H1 (cell line): Measurements from ENCODE around the gene CAMSAP3. TPM values are rescaled to one million over a fixed set of nuclear protein-coding genes. Genes with fewer than 3 reads are reported as not detected.

Experiments used
- CTCF ChIA-PET: fragments of 300-600 bp; sonication (Branson Sonifier 250); formaldehyde crosslinking; loops from one replicate; lab custom pipeline; 2021; ENCODE audit not compliant: partially characterized antibody; lab: Charles Lee
- POLR2A ChIA-PET: fragments of 300-600 bp; sonication (Branson Sonifier 250); formaldehyde crosslinking; loops from one replicate; lab custom pipeline; 2021; ENCODE audit warnings: inconsistent platforms; ENCODE audit not compliant: partially characterized antibody; lab: Charles Lee
- DNase-seq, 2 experiments: peaks; one replicate each; pipeline versions ENCODE4 v3.0.0 to v3.0.0-alpha.2; 2010 to 2022; ENCODE audit warnings: low spot score in 2 of 2, low read depth in 1 of 2, mixed read lengths in 1 of 2
- FAIRE-seq: peaks from 2 replicates; lab custom pipeline; 2011; peaks lifted over from hg19 to GRCh38; lab: Jason Lieb, UNC
- H2AFZ ChIP-seq: 2 replicates; pipeline ENCODE4 v1.8.1; 2012; ENCODE audit warnings: low read length, inconsistent platforms
- H2AK5ac ChIP-seq: 2 replicates; pipeline ENCODE4 v1.6.1; 2013; ENCODE audit warnings: low read depth, low read length
- H2BK120ac ChIP-seq: replicated peaks from 2 replicates; pipeline ENCODE3; 2013; ENCODE audit warnings: low read depth, low read length, inconsistent platforms
- H2BK12ac ChIP-seq: 2 replicates; pipeline ENCODE4 v1.6.1; 2013; ENCODE audit warnings: low read depth, low read length
- H2BK15ac ChIP-seq: 2 replicates; pipeline ENCODE4 v1.6.1; 2013; ENCODE audit warnings: low read length
- H2BK20ac ChIP-seq: 2 replicates; pipeline ENCODE4 v1.6.1; 2013; ENCODE audit warnings: low read length
- H2BK5ac ChIP-seq: 2 replicates; pipeline ENCODE4 v1.6.1; 2013; ENCODE audit warnings: low read depth, low read length
- H3K14ac ChIP-seq: 2 replicates; pipeline ENCODE4 v1.6.1; 2013; ENCODE audit warnings: inconsistent platforms; ENCODE audit not compliant: insufficient read length
- H3K18ac ChIP-seq: 2 replicates; pipeline ENCODE4 v1.6.1; 2013; ENCODE audit warnings: low read length; ENCODE audit errors: extremely low read depth
- H3K23ac ChIP-seq: 2 replicates; pipeline ENCODE4 v1.6.1; 2013; ENCODE audit warnings: inconsistent platforms; ENCODE audit not compliant: insufficient read length
- H3K23me2 ChIP-seq: 2 replicates; pipeline ENCODE4 v1.6.1; 2013; ENCODE audit warnings: low read depth, low read length
- H3K27ac ChIP-seq: 2 replicates; pipeline ENCODE4 v1.6.1; 2011; ENCODE audit warnings: low read depth, low read length, inconsistent platforms
- H3K27me3 ChIP-seq, 4 experiments: replicated peaks in 1 of 4; 1 replicate in 1 of 4; 2 replicates in 3 of 4; pipeline versions ENCODE4 v1.6.1 to v1.8.1; 2011 to 2013; ENCODE audit warnings: low read length in 3 of 4, mild to moderate bottlenecking in 3 of 4, inconsistent platforms in 2 of 4, mixed read lengths in 2 of 4, moderate library complexity in 1 of 4; ENCODE audit not compliant: control insufficient read depth in 3 of 4, insufficient read depth in 3 of 4; ENCODE audit errors: extremely low read depth in 1 of 4
- H3K36me3 ChIP-seq, 4 experiments: 2 replicates each; pipeline versions ENCODE4 v1.6.1 to v1.8.1; 2011 to 2013; ENCODE audit warnings: mild to moderate bottlenecking in 4 of 4, low read length in 3 of 4, moderate library complexity in 2 of 4, control low read depth in 1 of 4, inconsistent platforms in 1 of 4; ENCODE audit not compliant: insufficient read depth in 4 of 4, control insufficient read depth in 2 of 4
- H3K4ac ChIP-seq: replicated peaks from 2 replicates; pipeline ENCODE3; 2013; ENCODE audit warnings: low read length, low read depth, mixed read lengths, inconsistent platforms; ENCODE audit not compliant: insufficient read length
- H3K4me1 ChIP-seq, 4 experiments: replicated peaks in 1 of 4; 1 replicate in 1 of 4; 2 replicates in 3 of 4; pipeline versions ENCODE4 v1.6.1 to v1.8.1; 2011 to 2013; ENCODE audit warnings: low read length in 3 of 4, inconsistent platforms in 2 of 4, mixed read lengths in 1 of 4; ENCODE audit not compliant: insufficient read depth in 4 of 4, control insufficient read depth in 3 of 4
- H3K4me2 ChIP-seq, 2 experiments: 2 replicates each; pipeline versions ENCODE4 v1.6.1 to v1.8.1; 2011 to 2013; ENCODE audit warnings: low read depth in 2 of 2, low read length in 2 of 2, control low read depth in 1 of 2, inconsistent platforms in 1 of 2, mild to moderate bottlenecking in 1 of 2; ENCODE audit not compliant: insufficient read depth in 1 of 2
- H3K4me3 ChIP-seq, 4 experiments: fragments of 200-600, 300-600 bp in 1 of 4; sonication (generic), shearing (Covaris generic), sonication (Bioruptor Twin) in 1 of 4; 2 replicates each; pipeline versions ENCODE4 v1.5.1 to v1.8.1; 2011 to 2016; ENCODE audit warnings: low read length in 4 of 4, low read depth in 3 of 4, control low read depth in 2 of 4, inconsistent platforms in 2 of 4, mild to moderate bottlenecking in 2 of 4, mixed read lengths in 1 of 4, moderate library complexity in 1 of 4; ENCODE audit not compliant: insufficient read depth in 2 of 4; ENCODE audit errors: extremely low read depth in 1 of 4
- H3K56ac ChIP-seq: replicated peaks from 2 replicates; pipeline ENCODE3; 2013; ENCODE audit warnings: low read depth, mild to moderate bottlenecking, mixed read lengths, low read length, inconsistent platforms; ENCODE audit not compliant: insufficient read length
- H3K79me1 ChIP-seq: 2 replicates; pipeline ENCODE4 v1.6.1; 2013; ENCODE audit warnings: low read depth, low read length, control low read depth
- H3K79me2 ChIP-seq, 2 experiments: 2 replicates each; pipeline versions ENCODE4 v1.6.1 to v1.8.1; 2012 to 2013; ENCODE audit warnings: low read length in 2 of 2, mild to moderate bottlenecking in 2 of 2, inconsistent platforms in 1 of 2; ENCODE audit not compliant: insufficient read depth in 2 of 2, control insufficient read depth in 1 of 2
- H3K9ac ChIP-seq, 4 experiments: replicated peaks in 1 of 4; 1 replicate in 1 of 4; 2 replicates in 3 of 4; pipeline versions ENCODE4 v1.6.1 to v1.8.1; 2011 to 2013; ENCODE audit warnings: low read depth in 3 of 4, low read length in 3 of 4, control low read depth in 2 of 4, mild to moderate bottlenecking in 2 of 4, moderate library complexity in 2 of 4, inconsistent platforms in 1 of 4; ENCODE audit errors: extremely low read depth in 1 of 4
- H3K9me3 ChIP-seq, 2 experiments: 2 replicates each; pipeline versions ENCODE4 v1.6.1 to v1.8.1; 2012 to 2013; ENCODE audit warnings: mild to moderate bottlenecking in 2 of 2, moderate library complexity in 2 of 2, control low read depth in 1 of 2, inconsistent platforms in 1 of 2, low read depth in 1 of 2, low read length in 1 of 2, mixed read lengths in 1 of 2; ENCODE audit not compliant: insufficient read depth in 2 of 2
- H4K20me1 ChIP-seq, 2 experiments: replicated peaks in 1 of 2; 2 replicates each; pipeline versions ENCODE3 to v1.8.1; 2011 to 2013; ENCODE audit warnings: inconsistent platforms in 2 of 2, low read length in 2 of 2, mild to moderate bottlenecking in 1 of 2; ENCODE audit not compliant: insufficient read depth in 2 of 2, control insufficient read depth in 1 of 2
- H4K5ac ChIP-seq: 2 replicates; pipeline ENCODE4 v1.6.1; 2013; ENCODE audit warnings: low read length, low read depth, mixed read lengths, inconsistent platforms; ENCODE audit not compliant: insufficient read length
- H4K8ac ChIP-seq: 2 replicates; pipeline ENCODE4 v1.8.0; 2013; ENCODE audit warnings: mild to moderate bottlenecking, moderate library complexity, low read length, inconsistent platforms; ENCODE audit not compliant: insufficient read depth; ENCODE audit errors: extremely low read depth
- H4K91ac ChIP-seq: replicated peaks from 2 replicates; pipeline ENCODE3; 2013; ENCODE audit warnings: low read length, mixed read lengths, inconsistent platforms; ENCODE audit not compliant: insufficient read length
- CTCF ChIP-seq, 3 experiments: IDR thresholded peaks; 1 replicate in 2 of 3; 2 replicates in 1 of 3; pipeline versions ENCODE4 v1.5.1 to v1.6.1; 2011; ENCODE audit warnings: low read length in 3 of 3, mild to moderate bottlenecking in 3 of 3, inconsistent platforms in 2 of 3, low read depth in 1 of 3, moderate library complexity in 1 of 3; ENCODE audit not compliant: insufficient read depth in 1 of 3; ENCODE audit errors: control extremely low read depth in 1 of 3
- HDAC6 ChIP-seq: IDR thresholded peaks from one replicate; pipeline ENCODE4 v1.7.1; 2012; ENCODE audit warnings: low read depth, mild to moderate bottlenecking, inconsistent platforms, low read length, moderate library complexity
- JUND ChIP-seq: IDR thresholded peaks from 2 replicates; pipeline ENCODE4 v1.6.1; 2011; ENCODE audit warnings: mild to moderate bottlenecking, improper control_type of control experiment, low read length
- RAD21 ChIP-seq, 2 experiments: IDR thresholded peaks in 1 of 2; conservative IDR thresholded peaks in 1 of 2; 2 replicates each; pipeline ENCODE4 v1.6.1; 2011; ENCODE audit warnings: low read depth in 2 of 2, low read length in 2 of 2, improper control_type of control experiment in 1 of 2, inconsistent platforms in 1 of 2, mild to moderate bottlenecking in 1 of 2, moderate library complexity in 1 of 2
- SP4 ChIP-seq: IDR thresholded peaks from 2 replicates; pipeline ENCODE4 v1.6.1; 2012; ENCODE audit warnings: low read length, inconsistent platforms
- SRF ChIP-seq: IDR thresholded peaks from 2 replicates; pipeline ENCODE4 v1.6.1; 2011; ENCODE audit warnings: mild to moderate bottlenecking, low read depth, low read length, moderate library complexity
- TAF7 ChIP-seq: optimal IDR thresholded peaks from 2 replicates; pipeline ENCODE3; 2011; ENCODE audit warnings: low read depth, mild to moderate bottlenecking, inconsistent platforms, low read length, moderate library complexity, borderline replicate concordance
- TBP ChIP-seq: IDR thresholded peaks from 2 replicates; pipeline ENCODE4 v1.6.1; 2011; ENCODE audit warnings: low read depth, low read length, improper control_type of control experiment
- ZNF274 ChIP-seq: IDR thresholded peaks from 2 replicates; pipeline ENCODE4 v1.7.0; 2012; ENCODE audit warnings: low read length, borderline replicate concordance; ENCODE audit errors: extremely low read depth
- WGBS, 2 experiments: shearing (Covaris generic) in 1 of 2; methylation state at CpG; one replicate each; pipeline versions ENCODE4 v1.1.6 to v1.1.7; 2013 to 2015; ENCODE audit warnings: low lambda C conversion rate in 2 of 2, mixed read lengths in 2 of 2, inconsistent platforms in 1 of 2, low coverage in 1 of 2, missing lambda C conversion rate in 1 of 2; ENCODE audit not compliant: insufficient replicate concordance in 2 of 2, insufficient coverage in 1 of 2, insufficient read length in 1 of 2; ENCODE audit errors: extremely low coverage in 1 of 2, missing lambda C conversion rate in 1 of 2; 5-methylcytosine and 5-hydroxymethylcytosine counted together
- polyA plus RNA-seq, 7 experiments: library from polyadenylated mRNA; depleted of rRNA in 3 of 7; stranded (reverse) in 5 of 7; unstranded in 2 of 7; fragments of >200 nt in 5 of 7; fragments of 200-250 nt in 2 of 7; gene quantifications; 1 replicate in 5 of 7; 2 replicates in 1 of 7; 4 replicates in 1 of 7; pipeline versions ENCODE4 v1.2.1 to v1.2.3, GENCODE V29; 2011 to 2013; ENCODE audit warnings: missing spikeins in 2 of 7, mixed read lengths in 2 of 7
- total RNA-seq: library from RNA; stranded (reverse); fragmentation: NEBNext Ultra II Directional; extraction: Animal tissue kit (Norgen Biotek cat#: 25700); gene quantifications from 2 replicates; pipeline ENCODE4 v1.2.1, GENCODE V29; 2021

The CAMSAP3 gene
- total and polyA plus RNA-seq, 2 of the 8 experiments (the other 6 are each of a cell fraction or from before 2014, with no cell fraction given) = 11.4 to 30.4 TPM

- H3K36me3 ChIP-seq = peaks cover 0 to 6% (median 2%) of the 10 kb centered on the region in 4 experiments; a peak in 2 of 8 replicates
- no peak overlapping the region for H3K18ac ChIP-seq
- H2BK15ac ChIP-seq = no peak overlapping the region
- no peak overlapping the region for H3K4ac ChIP-seq
- no peaks in the 10 kb centered on the region; the same call in 1 of the 2 replicates for H3K79me1 ChIP-seq
- H2AFZ ChIP-seq = no peak overlapping the region
- no peak overlapping the region for H3K27ac ChIP-seq
- FAIRE-seq (no peak), DNase-seq (no peak)
- POLR2A ChIA-PET = interaction anchor here (0.6 to 2.3 kb wide), 8 partner anchors 9 to 189 kb away, joined by 3 to 11 read pairs (median 3); partner anchors contain the start of genes PCP2, PET100, TRAPPC5 and XAB2
- no peaks in the 10 kb centered on the region for H3K27me3 ChIP-seq
- no peak overlapping the region for H3K14ac ChIP-seq
- no peak overlapping the region for H3K4me3 ChIP-seq
- no peak overlapping the region for H2BK12ac ChIP-seq
- peaks cover 0 to 3% of the 10 kb centered on the region in 2 experiments; a peak in 1 of 4 replicates for H3K79me2 ChIP-seq
- H3K4me2 ChIP-seq = no peak overlapping the region
- no peak overlapping the region for H3K23ac ChIP-seq
- peaks cover 0 to 18% of the 10 kb centered on the region in 2 experiments for H4K20me1 ChIP-seq
- 85% methylated on average over 11 of the region's 27 CpGs; no CpG with 5 or more reads in 1 of the 2 experiments for WGBS, 2 experiments
- H4K5ac ChIP-seq = no peak overlapping the region
- no peak overlapping the region for H3K56ac ChIP-seq
- no peaks in the 10 kb centered on the region; a peak in 1 of 4 replicates for H3K9me3 ChIP-seq
- peaks cover 5% of the 10 kb centered on the region; the same call in 1 of the 2 replicates for H3K23me2 ChIP-seq
- H3K9ac ChIP-seq = no peak overlapping the region
- peaks cover 0 to 8% (median under 1%) of the 10 kb centered on the region in 4 experiments; a peak in 3 of 7 replicates for H3K4me1 ChIP-seq
- no peak overlapping the region for H2BK5ac ChIP-seq
- no peak overlapping the region for H2BK20ac ChIP-seq
- CTCF ChIA-PET = interaction anchor here (0.6 to 2.1 kb wide), 8 partner anchors 8 to 892 kb away, joined by 3 to 7 read pairs (median 4); no protein-coding TSS in a partner anchor
- H4K8ac ChIP-seq = no peak overlapping the region
- 0 out of 2 replicates have a peak overlapping the region, but pooled peaks have one; percentile 24 for H2AK5ac ChIP-seq
- no peak overlapping the region for H4K91ac ChIP-seq
- H2BK120ac ChIP-seq = no peak overlapping the region
- TF ChIP-seq RAD21 (IDR thresholded peaks at IDR 0.05 in 1 of 2, conservative IDR thresholded peaks at IDR 0.05 in 1 of 2; ENCODE audit: low read depth in 2 of 2, low read length in 2 of 2) (no peak), SP4 (no peak), JUND (no peak), SRF (no peak), TBP (no peak), CTCF (IDR thresholded peaks at IDR 0.05; ENCODE audit: control extremely low read depth in 1 of 3, insufficient read depth in 1 of 3, low read depth in 1 of 3, low read length in 3 of 3) (no peak), HDAC6 (no peak), TAF7 (no peak), ZNF274 (no peak)
These were observed 46.8 kb downstream of the CAMSAP3 start for GRCh38 chr19:7642295-7643030.
